Keratinocyte (primary cell): ENCODE data around the gene GDPD5.

ENCODE experiments used
- CTCF ChIP-seq, 3 experiments: IDR thresholded peaks in 1 of 3; conservative IDR thresholded peaks in 1 of 3; optimal IDR thresholded peaks in 1 of 3; 2 replicates in 2 of 3; 3 replicates in 1 of 3; pipeline versions ENCODE3 to v1.5.1; 2011; ENCODE audit warnings: low read length in 3 of 3, mild to moderate bottlenecking in 3 of 3, moderate library complexity in 2 of 3, control low read depth in 1 of 3, inconsistent platforms in 1 of 3; ENCODE audit not compliant: insufficient read depth in 2 of 3; ENCODE audit errors: extremely low read depth in 1 of 3
- EZH2 ChIP-seq: IDR thresholded peaks from one replicate; pipeline ENCODE4 v1.6.1; 2012; ENCODE audit warnings: inconsistent platforms, mild to moderate bottlenecking, low read length, moderate library complexity

DNA sequence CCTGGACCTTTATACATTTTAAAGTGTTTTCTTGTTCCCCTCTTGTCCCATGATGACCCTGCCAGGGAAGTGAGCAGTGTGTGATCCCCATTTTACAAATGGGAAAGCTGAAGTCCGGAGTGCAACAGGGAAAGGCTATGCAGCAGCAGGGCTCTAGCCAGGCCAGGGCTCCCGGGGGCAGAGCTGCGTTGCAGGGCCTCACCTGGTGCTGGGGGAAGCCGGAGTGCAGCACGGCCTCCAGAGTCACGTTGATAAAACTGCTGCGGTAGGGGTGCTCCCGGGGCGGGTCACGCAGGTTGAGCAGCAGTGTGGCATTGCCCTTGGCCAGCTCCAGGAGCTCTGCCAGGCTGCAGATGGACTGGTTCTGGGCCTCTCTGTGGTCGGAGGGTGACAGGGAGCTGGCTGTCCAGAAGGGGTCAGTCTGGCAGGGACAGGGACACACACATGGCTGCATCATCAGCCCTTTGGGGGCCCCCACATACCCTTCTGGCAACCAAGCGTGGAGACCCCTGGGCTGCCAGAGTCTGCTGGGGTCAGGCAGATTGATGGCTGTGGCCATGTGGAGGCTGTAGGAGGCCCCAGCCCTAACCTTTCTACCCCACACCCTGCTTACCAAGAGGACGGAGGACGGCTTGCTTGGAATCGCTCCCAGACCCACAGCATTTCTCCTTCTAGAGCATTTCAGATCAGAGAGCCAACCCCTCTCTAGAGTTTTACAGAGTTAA, 83.4 kb downstream of the GDPD5 start:
- TF ChIP-seq EZH2 = no peak
- TF ChIP-seq CTCF (optimal IDR thresholded peaks at IDR 0.05 in 1 of 3, IDR thresholded peaks at IDR 0.05 in 1 of 3, conservative IDR thresholded peaks at IDR 0.05 in 1 of 3; ENCODE audit: extremely low read depth in 1 of 3, insufficient read depth in 2 of 3, low read length in 3 of 3) = no peak
